ENCODE data around the gene UBE2R2.

UBE2R2 gene

GRCh38 chr9:33914887-33915628, 98.1 kb downstream of the UBE2R2 start:
- TF ChIP-seq, protein P1, sequence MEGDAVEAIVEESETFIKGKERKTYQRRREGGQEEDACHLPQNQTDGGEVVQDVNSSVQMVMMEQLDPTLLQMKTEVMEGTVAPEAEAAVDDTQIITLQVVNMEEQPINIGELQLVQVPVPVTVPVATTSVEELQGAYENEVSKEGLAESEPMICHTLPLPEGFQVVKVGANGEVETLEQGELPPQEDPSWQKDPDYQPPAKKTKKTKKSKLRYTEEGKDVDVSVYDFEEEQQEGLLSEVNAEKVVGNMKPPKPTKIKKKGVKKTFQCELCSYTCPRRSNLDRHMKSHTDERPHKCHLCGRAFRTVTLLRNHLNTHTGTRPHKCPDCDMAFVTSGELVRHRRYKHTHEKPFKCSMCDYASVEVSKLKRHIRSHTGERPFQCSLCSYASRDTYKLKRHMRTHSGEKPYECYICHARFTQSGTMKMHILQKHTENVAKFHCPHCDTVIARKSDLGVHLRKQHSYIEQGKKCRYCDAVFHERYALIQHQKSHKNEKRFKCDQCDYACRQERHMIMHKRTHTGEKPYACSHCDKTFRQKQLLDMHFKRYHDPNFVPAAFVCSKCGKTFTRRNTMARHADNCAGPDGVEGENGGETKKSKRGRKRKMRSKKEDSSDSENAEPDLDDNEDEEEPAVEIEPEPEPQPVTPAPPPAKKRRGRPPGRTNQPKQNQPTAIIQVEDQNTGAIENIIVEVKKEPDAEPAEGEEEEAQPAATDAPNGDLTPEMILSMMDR (conservative IDR thresholded peaks at IDR 0.05) = no peak
- peak overlapping the region; percentile 49 for H3K27ac ChIP-seq

GRCh38 chr9:33917036-33917435, 100.1 kb downstream of the UBE2R2 start:
- TF ChIP-seq, protein P1 (conservative IDR thresholded peaks at IDR 0.05) = no peak
- H3K27ac ChIP-seq = peak overlapping the region; percentile 49

DNA sequence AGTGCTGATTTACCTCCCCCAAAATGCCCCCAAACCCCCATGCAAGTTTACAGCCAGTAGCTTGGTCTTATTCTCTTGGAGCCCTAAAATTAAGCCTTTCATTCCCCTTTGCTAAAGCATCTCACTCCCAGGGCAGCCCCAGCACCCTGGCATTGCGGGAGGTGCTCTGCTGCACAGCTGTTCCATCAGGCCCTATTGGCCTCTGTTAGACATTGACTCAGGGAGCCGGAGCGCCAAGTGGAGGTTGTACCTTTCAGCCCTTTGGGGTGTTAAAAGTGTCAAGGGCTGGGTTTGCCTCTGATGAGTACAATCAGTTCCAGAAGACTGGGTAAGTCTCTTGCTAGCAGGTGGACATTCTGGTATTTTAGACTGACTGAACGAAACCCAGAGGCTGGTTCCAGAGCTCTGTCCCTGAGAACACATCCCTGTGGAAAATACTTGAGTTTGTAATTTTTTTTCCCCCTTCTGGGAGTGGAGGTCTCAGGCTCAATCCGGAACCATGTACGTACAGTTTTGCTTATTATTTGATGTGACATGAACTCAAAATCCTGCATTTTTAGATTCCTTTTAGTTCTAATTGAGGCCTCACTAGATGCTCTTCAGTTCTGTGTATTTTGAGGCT, 102.4 kb downstream of the UBE2R2 start:
- peak overlapping the region; percentile 30; the same call in 1 of the 2 replicates for H3K27ac ChIP-seq

GRCh38 chr9:33921967-33922895, 105.3 kb downstream of the UBE2R2 start:
- TF ChIP-seq, protein P1 (conservative IDR thresholded peaks at IDR 0.05) = peak; percentile 76
- H3K27ac ChIP-seq = peak overlapping the region; percentile 46; the same call in 1 of the 2 replicates

More for the DNA sequence above, 102.4 kb downstream of the UBE2R2 start:
- TF ChIP-seq, protein P1 (conservative IDR thresholded peaks at IDR 0.05) = no peak

DNA sequence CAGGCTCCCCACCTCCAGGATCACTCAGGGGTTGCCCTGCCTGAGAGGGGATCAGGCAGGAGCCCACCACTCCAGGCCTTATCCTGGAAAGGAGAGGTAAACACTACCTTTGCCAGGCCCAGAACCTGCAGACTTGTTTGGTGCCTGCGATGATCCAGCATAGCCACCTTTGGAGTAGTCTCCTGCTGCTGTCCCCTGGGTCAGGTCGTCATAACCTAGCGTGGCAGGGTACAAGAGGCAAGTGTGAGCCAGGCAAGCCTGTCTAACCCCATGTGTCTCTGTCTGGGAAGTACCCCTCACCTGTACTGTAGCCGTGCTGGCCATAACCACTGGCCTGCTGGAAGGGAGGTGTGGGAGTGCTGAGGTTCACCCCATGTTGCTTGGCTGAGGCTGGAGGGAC, 106.1 kb downstream of the UBE2R2 start:
- peak overlapping the region; percentile 46; the same call in 1 of the 2 replicates for H3K27ac ChIP-seq
- TF ChIP-seq, protein P1 (conservative IDR thresholded peaks at IDR 0.05) = no peak

GRCh38 chr9:33923998-33924701, 107.2 kb downstream of the UBE2R2 start:
- peak overlapping the region; percentile 46; the same call in 1 of the 2 replicates for H3K27ac ChIP-seq
- TF ChIP-seq, protein P1 (conservative IDR thresholded peaks at IDR 0.05) = no peak

Data from VCaP (cell line).